Activated T-cell treated with anti-CD3 and anti-CD28 coated beads for 24 hours (primary cell): Measurements from ENCODE around the gene ZNF621.

Experiments used
- DNase-seq: peaks from one replicate; pipeline ENCODE4 v3.0.0-alpha.2; 2020; ENCODE audit warnings: low read depth

ZNF621 gene

GRCh38 chr3:40524568-40525285 lies at the start of gene ZNF621:
Gene ZNF621 (plus strand): TSS chr3:40524960. CDS start chr3:40525841, 881 bp downstream.
- DNase-seq, result peak; percentile 79

GRCh38 chr3:40476478-40477470 lies 48.0 kb upstream of the ZNF621 start, which contains the start of gene ZNF619:
Gene ZNF619 (plus strand): TSS chr3:40477122. CDS start chr3:40477980, 858 bp downstream.
- peak; percentile 43 for DNase-seq

- DNase-seq, result no peak
Measured at GRCh38 chr3:40477666-40478065, 47.1 kb upstream of the ZNF621 start.

- no peak for DNase-seq
Measured at GRCh38 chr3:40487172-40487571, 37.6 kb upstream of the ZNF621 start.

- DNase-seq, result no peak
Measured at GRCh38 chr3:40490916-40491315, 33.8 kb upstream of the ZNF621 start.

- DNase-seq, result no peak
Measured at GRCh38 chr3:40494698-40495097, 30.1 kb upstream of the ZNF621 start.

GRCh38 chr3:40497288-40497687 lies 27.5 kb upstream of the ZNF621 start:
- no peak for DNase-seq

- no peak for DNase-seq
Measured at GRCh38 chr3:40499952-40500351, 24.8 kb upstream of the ZNF621 start.

- DNase-seq, result no peak
Measured at GRCh38 chr3:40502034-40502433, 22.7 kb upstream of the ZNF621 start.

- no peak for DNase-seq
Measured at GRCh38 chr3:40504636-40505430, 19.9 kb upstream of the ZNF621 start.

- DNase-seq, result peak; percentile 41
Measured at GRCh38 chr3:40505599-40506462, 18.9 kb upstream of the ZNF621 start, which contains the start of gene ZNF620. Gene ZNF620 (plus strand): TSS chr3:40506039. CDS start chr3:40506353, 314 bp downstream.

GRCh38 chr3:40511031-40511718 lies 13.6 kb upstream of the ZNF621 start:
- no peak for DNase-seq

- no peak for DNase-seq
Measured at GRCh38 chr3:40516201-40516600, 8.6 kb upstream of the ZNF621 start.

GRCh38 chr3:40518067-40518466 lies 6.7 kb upstream of the ZNF621 start:
- DNase-seq, result no peak

GRCh38 chr3:40518848-40519247 lies 5.9 kb upstream of the ZNF621 start:
- no peak for DNase-seq

GRCh38 chr3:40521254-40521653 lies 3.5 kb upstream of the ZNF621 start:
- DNase-seq, result no peak

- DNase-seq, result no peak
Measured at GRCh38 chr3:40523781-40524180, 979 bp upstream of the ZNF621 start.

- DNase-seq, result no peak
Measured at GRCh38 chr3:40524222-40524567, 565 bp upstream of the ZNF621 start.

GRCh38 chr3:40528426-40528825 lies 3.7 kb downstream of the ZNF621 start:
- no peak for DNase-seq

GRCh38 chr3:40532252-40532651 lies 7.5 kb downstream of the ZNF621 start:
- no peak for DNase-seq
